GM10847 (cell line): ENCODE data around the gene CDK18.

ENCODE experiments used
- POLR2A ChIP-seq: IDR thresholded peaks from 2 replicates; pipeline ENCODE4 v1.6.1; 2011; ENCODE audit not compliant: insufficient read length; ENCODE audit errors: extremely low read depth

CDK18 gene

DNA sequence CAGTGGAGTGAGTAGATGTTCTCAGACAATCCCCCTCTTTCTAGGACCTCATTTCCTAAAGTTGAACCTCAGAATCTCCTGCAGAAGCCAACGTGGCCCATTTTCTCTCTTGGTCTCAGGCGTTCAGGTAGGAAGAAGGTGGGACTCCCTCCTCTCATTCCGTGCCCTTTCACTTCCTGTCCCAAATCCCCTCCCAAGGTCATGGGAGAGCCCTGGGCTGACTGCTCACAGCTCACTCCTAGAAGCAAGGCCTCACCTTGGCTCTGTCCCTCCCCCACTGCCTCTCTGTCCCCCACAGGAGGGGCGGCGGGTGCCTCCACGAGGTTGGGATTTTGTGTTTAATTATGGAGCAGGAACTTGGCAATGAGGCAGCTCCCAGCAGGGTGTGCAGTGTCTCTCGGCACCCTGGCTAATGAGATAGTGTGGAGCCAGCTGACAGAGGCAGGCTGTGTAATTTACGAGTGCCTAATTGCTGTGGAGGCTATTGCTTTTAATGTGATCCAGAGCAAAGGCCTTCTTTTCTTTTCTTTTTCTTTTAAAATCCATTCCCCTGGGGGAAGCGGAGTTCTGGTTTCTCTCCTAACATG lies 9.1 kb upstream of the CDK18 start:
- TF ChIP-seq POLR2A, result no peak

DNA sequence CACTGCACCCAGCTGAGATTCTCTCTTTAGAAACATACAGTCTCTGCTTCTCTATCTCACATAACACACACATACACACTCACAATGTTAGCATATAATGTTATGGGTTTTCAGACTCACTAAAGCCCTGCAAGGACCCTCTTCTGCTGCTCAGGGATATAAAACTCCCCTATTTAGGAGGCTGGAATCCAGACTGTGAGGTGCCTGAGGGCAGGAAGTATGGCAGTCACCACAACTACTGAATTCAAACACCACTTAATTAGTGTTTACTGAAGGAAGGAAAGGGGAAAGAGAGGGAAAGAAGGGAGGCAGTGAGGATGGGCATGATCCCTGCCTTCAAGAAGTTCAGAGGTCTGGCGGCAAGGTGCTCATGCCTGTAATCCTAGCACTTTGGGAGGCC lies 7.8 kb upstream of the CDK18 start:
- no peak for TF ChIP-seq POLR2A

GRCh38 chr1:205497351-205497750 lies 7.1 kb upstream of the CDK18 start:
- no peak for TF ChIP-seq POLR2A

DNA sequence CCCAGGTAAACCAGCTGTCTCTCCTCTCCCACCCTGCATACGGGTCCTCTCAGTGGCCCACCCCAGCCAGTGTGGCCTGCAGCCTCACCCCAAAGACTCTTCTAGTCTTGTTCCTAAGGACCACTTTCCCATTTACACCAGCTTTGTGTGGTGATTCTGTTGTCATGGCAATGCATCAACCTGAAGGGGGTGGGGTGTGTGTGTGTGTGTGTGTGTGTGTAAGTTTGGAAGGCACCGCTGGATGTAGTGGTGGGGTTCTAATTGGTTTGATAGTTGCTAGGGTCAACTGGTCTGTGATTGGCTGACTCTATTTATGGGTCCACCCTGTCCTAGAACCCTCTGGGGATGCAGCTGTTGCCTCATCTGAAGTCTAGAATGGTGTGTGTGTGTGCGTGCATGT lies 4.7 kb upstream of the CDK18 start:
- no peak for TF ChIP-seq POLR2A

GRCh38 chr1:205500240-205501233 lies 3.9 kb upstream of the CDK18 start:
- TF ChIP-seq POLR2A, result no peak

- no peak for TF ChIP-seq POLR2A
Observed at GRCh38 chr1:205502111-205502810, 2.2 kb upstream of the CDK18 start.

- no peak for TF ChIP-seq POLR2A
Observed at GRCh38 chr1:205502992-205503391, 1.5 kb upstream of the CDK18 start.

GRCh38 chr1:205505076-205505729 lies 734 bp downstream of the CDK18 start:
- no peak for TF ChIP-seq POLR2A

GRCh38 chr1:205505791-205506190 lies 1.3 kb downstream of the CDK18 start:
- TF ChIP-seq POLR2A, result no peak

DNA sequence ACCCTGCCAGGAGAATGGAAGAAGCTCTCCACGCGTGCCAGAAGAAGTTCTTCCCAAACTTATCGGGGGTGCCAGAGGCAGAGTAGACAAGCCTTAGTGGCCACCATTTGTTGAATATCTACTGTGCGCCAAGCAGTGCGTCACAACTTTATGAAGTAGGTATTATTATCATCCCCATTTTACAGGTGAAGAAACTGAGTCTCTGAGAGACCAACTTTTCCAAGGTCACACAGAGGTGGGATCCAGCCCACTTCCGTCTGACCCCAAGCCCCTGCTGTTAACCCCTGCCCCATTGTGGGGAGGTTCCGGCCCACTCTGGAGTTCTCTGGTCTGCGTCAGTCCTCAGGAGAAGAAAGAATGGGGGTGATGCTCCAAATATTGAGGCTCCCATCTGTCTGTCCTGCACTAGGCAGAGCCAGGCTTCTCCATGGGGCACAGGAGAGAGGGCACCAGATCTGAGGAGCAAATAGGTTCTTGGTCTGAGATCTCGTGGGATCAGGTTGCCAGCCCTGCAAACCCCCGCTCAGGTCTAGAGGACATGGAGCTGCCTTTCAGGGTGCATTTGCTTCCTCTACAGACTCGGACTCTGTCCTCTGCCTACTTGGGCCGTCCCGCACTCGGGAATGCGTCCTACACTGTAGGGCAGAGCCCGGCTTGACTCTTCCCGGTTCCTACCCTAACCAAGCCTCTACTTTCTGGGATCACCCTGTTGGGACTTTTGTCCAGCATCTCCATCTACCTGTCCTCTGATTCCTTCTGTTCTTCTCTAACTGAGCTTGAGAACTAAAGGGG lies 2.1 kb downstream of the CDK18 start:
- no peak for TF ChIP-seq POLR2A

- no peak for TF ChIP-seq POLR2A
Observed at GRCh38 chr1:205508227-205508714, 3.8 kb downstream of the CDK18 start.

GRCh38 chr1:205510308-205510950 lies 6.0 kb downstream of the CDK18 start:
- TF ChIP-seq POLR2A, result no peak

GRCh38 chr1:205510951-205511330 lies 6.5 kb downstream of the CDK18 start:
- no peak for TF ChIP-seq POLR2A
